Ovary (tissue), 9 donors: ENCODE data around the gene TGFBI. TPM values are rescaled to one million over a fixed set of nuclear protein-coding genes. Genes with fewer than 3 reads are reported as not detected.

Experiments
- DNase-seq, 5 donors: peaks; one replicate each; pipeline ENCODE4 v3.0.0-alpha.2; 2019 to 2020
- H3K27ac ChIP-seq, 2 donors: fragments of 200-600 bp; one replicate each; pipeline versions ENCODE4 v1.5.1 to v1.8.0; 2019 to 2022
- H3K27me3 ChIP-seq: fragments of 200-600 bp; one replicate; pipeline ENCODE4 v1.8.0; 2022
- H3K36me3 ChIP-seq: fragments of 200-600 bp; sonication (generic); one replicate; pipeline ENCODE4 v1.5.1; 2019
- H3K4me1 ChIP-seq: one replicate; pipeline ENCODE4 v1.8.1; 2013; ENCODE audit warnings: mild to moderate bottlenecking, moderate library complexity; ENCODE audit not compliant: insufficient read depth
- H3K4me3 ChIP-seq: fragments of 200-600 bp; sonication (generic); one replicate; pipeline ENCODE4 v1.5.1; 2017
- H3K9me3 ChIP-seq, 2 donors: fragments of 200-600 bp in 1 of 2; sonication (generic) in 1 of 2; one replicate each; pipeline versions ENCODE4 v1.5.1 to v1.8.1; 2013 to 2019; ENCODE audit warnings: mild to moderate bottlenecking in 1 of 2, moderate library complexity in 1 of 2
- EP300 ChIP-seq: sonication (generic); formaldehyde crosslinking; IDR thresholded peaks from one replicate; pipeline ENCODE4 v1.6.1; 2017; ENCODE audit warnings: antibody characterized with exemption
- POLR2A ChIP-seq: fragments of 450-650 bp; IDR thresholded peaks from one replicate; pipeline ENCODE4 v1.6.1; 2017; ENCODE audit warnings: antibody characterized with exemption, mild to moderate bottlenecking, moderate library complexity
- WGBS, 3 donors: extraction: QIAGEN DNeasy Blood & Tissue Kit in 1 of 3; methylation state at CpG; one replicate each; pipeline versions ENCODE4 v1.1.5 to v1.1.7; 2013 to 2017; 5-methylcytosine and 5-hydroxymethylcytosine counted together
- intact Hi-C, 4 donors: fragments of 100-400 bp; cut with DNase I; formaldehyde crosslinking; loops; one replicate each; pipeline versions ENCODE4 v1.11.0 to v1.15.1; 2022 to 2023
- polyA plus RNA-seq, 2 donors: library from polyadenylated mRNA; stranded (reverse); fragments of 200-250 nt in 1 of 2; fragments of 350-450 nt in 1 of 2; fragmentation: Illumina TruSeq in 1 of 2; extraction: RNeasy Lipid Tissue Mini Kit (QIAGEN cat#74804) in 1 of 2; gene quantifications; one replicate each; pipeline ENCODE4 v1.2.3, GENCODE V29; 2013 to 2014
- total RNA-seq, 7 donors: library from RNA; depleted of rRNA in 2 of 7; stranded (reverse); fragments of >200 nt in 2 of 7; fragmentation: NEBNext Ultra II Directional in 3 of 7; extraction: Animal tissue kit (Norgen Biotek cat#: 25700) in 3 of 7; gene quantifications; one replicate each; pipeline versions ENCODE4 v1.1.0 to v1.2.4, GENCODE V29; 2016 to 2023
- TF ChIP-seq, protein P1 (sequence below), 3 donors: fragments of 450-650 bp in 2 of 3; fragments of 200-600 bp in 1 of 3; IDR thresholded peaks; one replicate each; pipeline versions ENCODE4 v1.5.1 to v1.8.0; 2016 to 2022; ENCODE audit warnings: antibody characterized with exemption in 3 of 3, mild to moderate bottlenecking in 1 of 3
- donor health status: DM: no; HTN: no; CAD: no; lungs with moderate emphysema.
- donor health status: DM: no; HTN: no; CAD: no.
- donor health status: Bipolar disorder and iron deficiency.
- donor health status: DM: yes; HTN: yes; CAD: no.
- donor health status: DM: no; HTN: no; CAD: no.
- donor health status: DM: yes; HTN: yes; CAD: no.

The TGFBI gene
- total and polyA plus RNA-seq, 9 donors: 14.5 to 138 (median 25.3) TPM

DNA sequence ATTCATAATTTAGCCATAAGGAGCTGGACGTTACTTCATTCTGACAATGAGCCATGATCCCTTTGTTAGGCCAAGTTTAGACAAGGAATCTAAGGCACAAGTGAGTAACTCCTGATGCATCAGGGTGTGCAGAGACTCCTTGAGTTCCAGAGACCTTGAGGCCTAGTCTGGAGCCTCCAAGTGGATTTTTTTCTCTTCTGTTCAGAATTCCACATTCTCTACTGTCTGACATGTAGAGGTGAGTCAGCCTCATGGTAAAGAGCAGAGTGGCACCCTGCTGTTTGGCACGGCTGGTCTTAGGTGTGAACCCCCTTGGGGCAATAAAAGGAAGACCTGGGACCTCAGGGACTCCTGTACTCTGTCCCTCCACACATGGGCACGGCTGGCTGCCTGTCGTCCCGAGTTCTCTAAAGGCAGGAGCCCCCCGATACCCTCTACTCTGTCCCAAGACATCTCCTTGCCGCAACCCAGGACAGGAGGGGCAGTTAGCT is 22.0 kb upstream of the TGFBI start:
- no peak overlapping the region for H3K27ac ChIP-seq
- no peaks in the 10 kb centered on the region for H3K9me3 ChIP-seq
- no peaks in the 10 kb centered on the region for H3K36me3 ChIP-seq
- 80 to 90% (median 88%) methylated on average over 7 of the region's 7 CpGs for WGBS, 3 donors
- H3K4me1 ChIP-seq: no peaks in the 10 kb centered on the region
- intact Hi-C loops: no loop called here
- TF ChIP-seq POLR2A (no peak), EP300 (no peak)
- TF ChIP-seq, protein P1, sequence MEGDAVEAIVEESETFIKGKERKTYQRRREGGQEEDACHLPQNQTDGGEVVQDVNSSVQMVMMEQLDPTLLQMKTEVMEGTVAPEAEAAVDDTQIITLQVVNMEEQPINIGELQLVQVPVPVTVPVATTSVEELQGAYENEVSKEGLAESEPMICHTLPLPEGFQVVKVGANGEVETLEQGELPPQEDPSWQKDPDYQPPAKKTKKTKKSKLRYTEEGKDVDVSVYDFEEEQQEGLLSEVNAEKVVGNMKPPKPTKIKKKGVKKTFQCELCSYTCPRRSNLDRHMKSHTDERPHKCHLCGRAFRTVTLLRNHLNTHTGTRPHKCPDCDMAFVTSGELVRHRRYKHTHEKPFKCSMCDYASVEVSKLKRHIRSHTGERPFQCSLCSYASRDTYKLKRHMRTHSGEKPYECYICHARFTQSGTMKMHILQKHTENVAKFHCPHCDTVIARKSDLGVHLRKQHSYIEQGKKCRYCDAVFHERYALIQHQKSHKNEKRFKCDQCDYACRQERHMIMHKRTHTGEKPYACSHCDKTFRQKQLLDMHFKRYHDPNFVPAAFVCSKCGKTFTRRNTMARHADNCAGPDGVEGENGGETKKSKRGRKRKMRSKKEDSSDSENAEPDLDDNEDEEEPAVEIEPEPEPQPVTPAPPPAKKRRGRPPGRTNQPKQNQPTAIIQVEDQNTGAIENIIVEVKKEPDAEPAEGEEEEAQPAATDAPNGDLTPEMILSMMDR (IDR thresholded peaks at IDR 0.05): no peak
- DNase-seq: no peak
- no peaks in the 10 kb centered on the region for H3K27me3 ChIP-seq
- no peak overlapping the region for H3K4me3 ChIP-seq

DNA sequence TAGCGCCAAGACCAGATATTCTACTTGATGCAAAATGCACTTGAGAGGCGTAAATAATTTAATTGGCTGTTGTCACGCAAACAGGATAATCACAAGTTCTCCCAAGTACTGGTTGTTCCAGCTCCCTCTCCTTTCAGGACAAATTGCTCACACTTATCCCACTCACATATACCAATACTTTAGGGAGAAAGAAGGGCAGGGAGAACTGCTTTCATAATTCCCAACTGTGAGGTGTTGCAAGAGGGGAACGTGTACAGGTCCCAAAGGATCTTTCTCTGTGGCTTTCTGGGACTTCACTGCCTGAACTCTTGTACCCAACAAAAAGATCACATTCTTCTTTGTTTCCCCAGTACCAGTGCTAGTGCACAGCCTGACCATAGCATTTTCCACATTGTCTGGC is 21.5 kb upstream of the TGFBI start:
- no peak for DNase-seq
- H3K27ac ChIP-seq: no peak overlapping the region
- no peaks in the 10 kb centered on the region for H3K27me3 ChIP-seq
- intact Hi-C loops: no loop called here
- no peak overlapping the region for H3K4me3 ChIP-seq
- WGBS, 3 donors: 75 to 95% (median 90%) methylated on average over 4 of the region's 4 CpGs
- H3K9me3 ChIP-seq: no peaks in the 10 kb centered on the region
- H3K36me3 ChIP-seq: no peaks in the 10 kb centered on the region
- TF ChIP-seq, protein P1 (IDR thresholded peaks at IDR 0.05): no peak
- no peak for TF ChIP-seq POLR2A
- no peak for TF ChIP-seq EP300
- no peaks in the 10 kb centered on the region for H3K4me1 ChIP-seq

DNA sequence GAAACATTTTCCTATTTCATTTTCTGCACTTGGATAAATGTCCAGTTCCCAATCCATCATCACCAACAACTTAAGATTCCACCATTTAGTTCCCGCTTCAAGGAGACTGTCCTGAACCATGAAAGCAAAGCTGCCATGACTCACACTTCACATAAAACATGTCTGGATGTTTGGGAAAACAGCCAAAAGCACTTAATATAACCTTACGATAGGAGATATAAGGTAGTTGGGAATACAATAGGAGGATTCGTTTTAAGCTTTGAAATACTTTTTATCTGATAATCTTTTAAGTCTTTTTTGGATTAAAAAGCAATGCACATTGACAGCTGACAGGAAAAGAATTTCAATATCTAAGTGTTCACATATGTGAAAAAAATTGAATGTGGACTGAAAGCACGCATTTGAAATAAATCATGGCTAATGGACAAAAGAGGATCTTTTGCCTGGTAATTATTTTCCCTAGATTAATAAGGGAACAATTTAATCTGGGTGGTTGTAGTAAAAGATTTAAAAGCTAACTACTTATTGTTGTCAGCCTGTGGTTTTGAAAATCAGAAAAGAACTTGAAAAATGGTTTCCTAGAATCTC is 17.3 kb upstream of the TGFBI start:
- H3K9me3 ChIP-seq: no peaks in the 10 kb centered on the region
- H3K36me3 ChIP-seq: no peaks in the 10 kb centered on the region
- H3K4me3 ChIP-seq: no peak overlapping the region
- no peaks in the 10 kb centered on the region for H3K4me1 ChIP-seq
- WGBS, 3 donors: 31 to 54% (median 41%) methylated on average over 4 of the region's 4 CpGs
- H3K27ac ChIP-seq: no peak overlapping the region
- no peak for DNase-seq
- intact Hi-C loops: no loop called here
- TF ChIP-seq EP300: no peak
- TF ChIP-seq, protein P1 (IDR thresholded peaks at IDR 0.05): no peak
- no peaks in the 10 kb centered on the region for H3K27me3 ChIP-seq

DNA sequence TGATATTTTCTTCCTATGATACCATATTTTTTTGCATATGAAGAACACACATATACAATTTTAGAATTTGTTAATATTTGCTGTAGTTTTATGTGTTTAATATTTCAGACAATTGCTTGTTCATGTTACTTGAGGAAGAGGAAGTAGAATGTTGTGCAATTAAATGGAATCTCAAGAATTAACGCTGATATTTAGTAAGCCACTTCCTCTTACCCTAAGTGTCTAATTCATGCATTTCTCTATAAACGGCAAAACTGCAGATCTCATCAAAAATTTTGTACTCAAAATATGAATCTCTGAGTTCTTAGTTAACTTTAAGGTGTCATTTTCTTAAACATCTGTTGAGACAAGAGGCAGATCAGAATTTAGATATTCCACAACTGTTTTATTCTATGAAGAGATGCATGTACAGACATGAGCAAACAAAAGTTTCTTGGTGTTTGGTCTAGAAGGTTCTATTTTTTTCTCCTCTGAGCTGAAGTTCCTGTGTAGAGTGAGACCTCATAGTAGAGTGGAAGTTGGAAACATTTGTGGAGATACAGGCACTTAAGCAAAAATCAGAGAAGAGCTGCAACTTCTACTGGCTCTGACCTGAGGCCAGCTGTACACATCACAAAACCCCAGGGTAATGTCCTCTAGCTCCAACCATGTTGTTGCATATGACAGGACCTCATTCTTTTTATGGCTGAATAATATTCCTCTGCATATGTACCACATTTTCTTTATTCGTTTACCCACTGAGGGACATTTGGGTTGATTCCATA is 16.6 kb upstream of the TGFBI start:
- no peak for DNase-seq
- no peak overlapping the region for H3K27ac ChIP-seq
- intact Hi-C loops: no loop called here
- H3K27me3 ChIP-seq: no peaks in the 10 kb centered on the region
- WGBS, 3 donors: 2 to 5% (median 2%) methylated on average over 3 of the region's 3 CpGs
- no peaks in the 10 kb centered on the region for H3K9me3 ChIP-seq
- H3K36me3 ChIP-seq: no peaks in the 10 kb centered on the region
- no peak overlapping the region for H3K4me3 ChIP-seq
- H3K4me1 ChIP-seq: no peaks in the 10 kb centered on the region
- TF ChIP-seq EP300 (no peak), POLR2A (no peak)
- TF ChIP-seq, protein P1 (IDR thresholded peaks at IDR 0.05): no peak
